Spleen (tissue), 7 donors: Measurements from ENCODE around the gene SH3RF3.

Experiments used
- POLR2A ChIP-seq, 3 donors: fragments of 450-650 bp; IDR thresholded peaks; one replicate each; pipeline ENCODE4 v1.5.1; 2017; ENCODE audit warnings: antibody characterized with exemption in 3 of 3, mild to moderate bottlenecking in 1 of 3
- TF ChIP-seq, protein P1 (sequence below), 11 experiments: fragments of 200-600 bp in 7 of 11; fragments of 450-650 bp in 4 of 11; sonication (generic) in 4 of 11; IDR thresholded peaks in 8 of 11; conservative IDR thresholded peaks in 3 of 11; 1 replicate in 7 of 11; 2 replicates in 4 of 11; pipeline versions ENCODE4 v1.4.0 to v1.8.0; 2016 to 2021; ENCODE audit warnings: antibody characterized with exemption in 11 of 11, inconsistent platforms in 4 of 11, mild to moderate bottlenecking in 1 of 11
- donor health status: DM: no; HTN: no; CAD: no; lungs with moderate emphysema.
- donor health status: DM: no; HTN: no; CAD: no.
- donor health status: DM: no; HTN: no; CAD: no.

DNA sequence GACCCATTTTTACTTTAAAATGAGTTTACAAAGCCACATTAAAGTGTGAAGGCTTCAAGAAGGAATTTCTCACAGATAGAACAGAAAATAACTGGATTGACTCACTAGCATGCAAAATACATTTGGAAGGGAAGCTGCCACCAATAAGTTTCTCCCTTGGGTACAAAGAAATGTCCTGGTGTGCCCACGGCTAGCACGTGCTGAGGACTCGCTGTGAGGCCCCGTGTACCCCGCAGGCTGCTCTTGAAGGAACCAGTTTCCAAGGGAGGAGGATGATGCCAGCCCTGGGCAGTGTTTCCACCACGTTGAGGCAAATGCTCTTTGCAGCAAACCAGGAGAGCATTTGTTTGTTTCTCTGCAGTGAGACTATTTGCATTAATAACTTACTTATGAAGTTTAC, 207.3 kb downstream of the SH3RF3 start:
- TF ChIP-seq, protein P1, sequence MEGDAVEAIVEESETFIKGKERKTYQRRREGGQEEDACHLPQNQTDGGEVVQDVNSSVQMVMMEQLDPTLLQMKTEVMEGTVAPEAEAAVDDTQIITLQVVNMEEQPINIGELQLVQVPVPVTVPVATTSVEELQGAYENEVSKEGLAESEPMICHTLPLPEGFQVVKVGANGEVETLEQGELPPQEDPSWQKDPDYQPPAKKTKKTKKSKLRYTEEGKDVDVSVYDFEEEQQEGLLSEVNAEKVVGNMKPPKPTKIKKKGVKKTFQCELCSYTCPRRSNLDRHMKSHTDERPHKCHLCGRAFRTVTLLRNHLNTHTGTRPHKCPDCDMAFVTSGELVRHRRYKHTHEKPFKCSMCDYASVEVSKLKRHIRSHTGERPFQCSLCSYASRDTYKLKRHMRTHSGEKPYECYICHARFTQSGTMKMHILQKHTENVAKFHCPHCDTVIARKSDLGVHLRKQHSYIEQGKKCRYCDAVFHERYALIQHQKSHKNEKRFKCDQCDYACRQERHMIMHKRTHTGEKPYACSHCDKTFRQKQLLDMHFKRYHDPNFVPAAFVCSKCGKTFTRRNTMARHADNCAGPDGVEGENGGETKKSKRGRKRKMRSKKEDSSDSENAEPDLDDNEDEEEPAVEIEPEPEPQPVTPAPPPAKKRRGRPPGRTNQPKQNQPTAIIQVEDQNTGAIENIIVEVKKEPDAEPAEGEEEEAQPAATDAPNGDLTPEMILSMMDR (IDR thresholded peaks at IDR 0.05 in 8 of 11, conservative IDR thresholded peaks at IDR 0.05 in 3 of 11), result no peak
- no peak for TF ChIP-seq POLR2A (IDR thresholded peaks at IDR 0.05)
